Renal pelvis (tissue), 4 donors: Measurements from ENCODE around the gene C2CD4A. TPM values are rescaled to one million over a fixed set of nuclear protein-coding genes. Genes with fewer than 3 reads are reported as not detected.
A peak's percentile ranks its signal among the peaks of the same experiment; 100 is the strongest.

Experiments
- DNase-seq: peaks from one replicate; pipeline ENCODE4 v3.0.0-alpha.2; 2013
- polyA plus RNA-seq, 3 donors: library from polyadenylated mRNA; unstranded; fragments of 120-200 nt; gene quantifications; one replicate each; pipeline ENCODE4 v1.2.1, GENCODE V29; 2013; ENCODE audit not compliant: insufficient read length in 3 of 3

C2CD4A gene
- polyA plus RNA-seq, 3 donors = 0.28 to 0.40 (median 0.30) TPM

DNA sequence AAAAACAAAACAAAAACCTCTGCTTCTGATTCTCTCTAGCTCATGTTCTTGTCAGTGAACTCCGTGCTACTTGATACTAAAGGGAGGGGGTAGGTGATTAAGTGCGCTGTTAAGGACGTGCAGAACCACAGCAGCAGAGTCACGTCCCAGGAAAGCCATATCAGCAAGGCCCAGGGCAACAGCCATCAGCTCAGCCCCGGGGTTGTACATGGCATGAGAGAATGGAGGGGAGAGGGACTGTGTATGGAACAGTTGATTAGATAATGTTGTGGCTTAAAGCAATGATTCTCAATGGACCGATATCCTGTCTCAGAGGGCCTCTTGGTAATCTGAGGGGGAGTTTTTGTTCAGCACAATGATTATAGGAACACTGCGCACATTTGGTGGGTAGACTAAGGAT lies 27.6 kb downstream of the C2CD4A start:
- DNase-seq = no peak

DNA sequence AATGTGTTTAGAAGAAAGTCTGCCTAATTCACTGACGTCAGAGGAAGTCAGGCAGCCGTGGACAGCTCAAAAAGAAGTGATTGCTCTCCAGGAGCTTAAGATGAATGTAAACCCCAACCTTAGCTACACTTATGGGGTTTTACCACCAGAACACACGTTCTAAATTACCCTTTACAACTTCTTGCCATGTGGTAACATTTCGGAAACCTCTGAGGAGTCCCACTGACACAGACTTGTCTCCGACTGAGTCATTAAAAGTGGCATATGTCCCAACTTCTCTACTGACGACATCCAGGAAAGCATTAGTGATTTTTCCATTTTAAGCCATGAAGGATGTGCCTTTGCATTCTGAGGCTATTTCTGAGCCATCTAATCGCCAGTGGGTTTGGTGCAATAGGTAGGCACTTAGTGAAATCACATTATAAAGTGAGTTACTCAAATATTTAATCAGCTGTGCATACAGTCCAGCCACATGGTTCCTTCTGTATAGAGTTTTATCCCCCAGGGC lies 32.4 kb downstream of the C2CD4A start:
- DNase-seq = no peak

DNA sequence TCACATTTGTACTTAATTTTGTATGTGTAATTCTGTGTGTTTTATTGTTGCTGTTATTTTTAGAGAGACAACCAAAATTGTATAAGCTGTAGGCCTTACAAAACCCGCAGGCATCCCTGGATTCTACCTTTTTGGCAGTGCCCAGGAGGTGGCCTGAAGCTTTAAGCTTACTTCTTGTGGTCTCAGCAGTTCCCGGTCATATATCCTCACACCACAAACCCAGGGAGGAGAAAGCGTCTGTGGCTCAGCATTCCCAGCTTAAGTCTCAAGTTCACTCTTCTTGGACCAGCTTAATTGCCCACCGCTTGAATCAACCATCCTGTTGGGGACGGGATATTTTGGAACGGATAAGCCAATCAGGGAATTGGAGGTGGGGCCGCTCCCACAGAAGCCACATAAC lies 36.7 kb downstream of the C2CD4A start:
- no peak for DNase-seq

DNA sequence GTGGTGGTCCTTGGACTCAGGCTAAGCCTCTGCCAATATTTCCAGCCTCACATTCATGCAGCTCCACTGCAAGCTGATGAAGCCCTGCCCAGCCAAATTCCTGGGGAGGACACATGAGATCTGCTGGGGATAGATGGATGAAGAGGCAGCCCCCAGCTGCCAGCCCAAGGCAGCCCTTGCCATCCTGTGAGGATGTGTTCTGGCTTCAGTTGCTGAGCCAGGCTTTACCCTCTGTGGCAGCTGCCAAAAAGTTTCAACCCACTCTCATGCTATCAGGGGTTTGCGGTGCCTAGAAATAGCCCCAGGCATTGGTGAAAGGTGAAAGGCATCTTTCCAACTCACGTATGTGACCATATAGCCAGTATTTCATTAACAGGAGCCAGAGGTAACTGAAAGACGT lies 37.6 kb downstream of the C2CD4A start:
- no peak for DNase-seq

DNA sequence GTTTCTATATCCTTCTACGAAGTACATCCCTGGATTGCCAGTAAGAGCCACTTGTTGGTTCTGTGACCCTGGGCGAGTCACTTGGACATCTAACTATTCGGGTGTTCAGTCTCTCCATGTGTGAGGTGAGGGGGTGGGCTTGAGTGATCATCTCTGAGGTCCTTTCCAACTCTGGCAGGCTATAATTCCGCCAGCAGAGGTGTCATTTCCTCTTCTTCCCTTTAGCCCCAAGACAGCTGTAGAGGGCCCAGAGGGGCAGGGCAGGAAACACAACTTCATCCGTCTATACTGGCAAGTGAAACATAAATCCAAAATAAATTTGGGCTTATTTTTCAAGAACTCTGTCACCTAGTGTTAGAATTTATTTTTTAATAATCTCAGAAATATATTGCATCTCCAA lies 38.1 kb downstream of the C2CD4A start:
- no peak for DNase-seq

DNA sequence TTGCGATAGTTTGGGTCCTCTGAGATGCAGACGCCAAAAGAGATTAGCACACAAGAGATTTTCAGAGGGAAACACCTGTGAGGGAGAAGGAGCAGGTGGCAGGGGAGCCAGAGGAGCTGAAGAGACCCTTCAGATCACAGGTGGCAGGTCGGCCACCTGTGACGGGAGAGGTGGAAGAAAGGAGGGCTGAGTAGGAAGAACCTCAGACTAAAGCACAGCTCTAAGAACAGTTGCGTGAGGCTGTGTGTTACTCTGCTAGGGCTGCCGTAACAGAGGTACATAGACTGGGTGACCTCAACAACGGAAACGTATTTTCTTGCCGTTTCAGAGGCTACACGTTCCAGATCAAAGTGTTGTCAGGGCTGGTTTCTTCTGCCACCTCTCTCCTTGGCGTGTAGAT lies 38.5 kb downstream of the C2CD4A start:
- no peak for DNase-seq

DNA sequence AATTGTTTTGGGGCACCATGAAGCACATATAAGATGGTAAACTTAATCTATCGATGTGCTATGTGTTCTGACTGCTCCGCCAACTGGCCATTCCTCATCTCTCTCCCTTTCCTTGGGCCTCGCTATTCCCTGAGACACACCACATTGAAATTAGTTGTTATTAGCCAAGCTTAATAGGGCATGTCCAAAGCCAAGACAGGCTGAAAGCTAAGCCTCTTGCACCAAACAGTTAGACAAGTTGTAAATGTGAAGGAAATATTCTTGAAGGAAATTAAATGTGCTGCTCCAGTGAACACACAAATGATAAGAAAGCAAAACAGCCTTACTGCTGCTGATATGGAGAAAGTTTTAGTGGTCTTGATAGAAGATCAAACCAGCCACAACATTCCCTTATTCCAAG lies 39.3 kb downstream of the C2CD4A start:
- no peak for DNase-seq

DNA sequence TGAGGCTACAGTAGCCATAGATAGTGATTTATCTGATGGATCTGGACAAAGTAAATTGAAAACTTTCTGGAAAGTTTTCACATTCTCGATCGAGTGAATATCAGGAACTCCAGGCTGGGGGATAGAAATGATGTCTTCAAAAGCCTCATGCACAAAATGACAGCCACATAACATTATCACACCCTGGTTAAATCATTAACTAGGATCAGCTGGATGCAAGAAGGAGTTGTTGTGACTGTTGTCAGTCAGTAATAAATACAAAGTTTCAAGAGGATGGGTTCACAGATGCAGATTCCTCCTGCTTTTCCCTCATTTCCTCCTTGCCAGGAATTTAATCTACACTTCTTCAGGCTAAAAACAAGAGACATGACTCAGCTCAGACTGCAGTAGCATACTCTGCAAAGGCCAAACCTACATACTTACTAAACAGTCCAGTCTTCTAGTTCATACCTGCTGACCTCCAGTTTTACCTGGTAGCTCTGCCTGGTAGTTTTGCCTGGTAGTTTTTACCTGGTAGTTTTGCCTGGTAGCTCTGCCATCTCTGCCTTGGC lies 40.9 kb downstream of the C2CD4A start:
- DNase-seq = no peak

DNA sequence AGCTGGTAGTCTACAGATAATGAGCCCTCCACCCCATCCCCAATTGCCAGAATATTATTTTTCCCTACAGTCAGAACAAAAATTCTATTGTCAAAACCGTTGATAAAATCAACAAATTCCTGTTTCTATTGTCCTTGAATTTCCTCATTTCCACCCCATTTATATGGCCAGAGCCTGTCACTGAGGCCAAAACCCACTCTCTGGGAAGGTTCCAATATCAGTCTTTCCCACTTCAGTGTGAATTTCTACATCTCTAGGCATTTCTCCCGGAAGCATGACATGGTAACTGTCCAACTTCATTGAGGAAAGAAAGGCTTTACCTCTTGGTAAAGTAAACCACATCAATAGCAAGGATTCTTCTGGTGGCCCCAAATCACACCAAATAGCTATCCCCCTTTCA lies 41.6 kb downstream of the C2CD4A start:
- no peak for DNase-seq

DNA sequence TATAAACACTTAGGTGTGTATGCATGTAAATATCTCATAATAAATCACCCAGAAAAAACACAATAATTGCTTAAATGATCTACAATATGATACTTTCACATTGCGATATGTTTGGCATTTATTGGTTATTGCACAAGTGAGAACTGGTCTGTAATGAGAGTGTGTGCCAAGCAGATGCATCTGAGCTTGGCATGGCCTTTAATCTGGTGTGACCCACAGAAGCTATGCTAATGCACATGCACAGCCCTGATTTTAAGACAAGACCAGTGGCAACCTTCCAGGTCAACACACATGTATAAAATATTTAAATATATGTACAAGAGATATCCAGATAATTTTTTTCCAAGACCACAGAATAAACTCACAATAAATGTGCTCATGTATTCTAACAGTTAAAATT lies 42.7 kb downstream of the C2CD4A start:
- no peak for DNase-seq

DNA sequence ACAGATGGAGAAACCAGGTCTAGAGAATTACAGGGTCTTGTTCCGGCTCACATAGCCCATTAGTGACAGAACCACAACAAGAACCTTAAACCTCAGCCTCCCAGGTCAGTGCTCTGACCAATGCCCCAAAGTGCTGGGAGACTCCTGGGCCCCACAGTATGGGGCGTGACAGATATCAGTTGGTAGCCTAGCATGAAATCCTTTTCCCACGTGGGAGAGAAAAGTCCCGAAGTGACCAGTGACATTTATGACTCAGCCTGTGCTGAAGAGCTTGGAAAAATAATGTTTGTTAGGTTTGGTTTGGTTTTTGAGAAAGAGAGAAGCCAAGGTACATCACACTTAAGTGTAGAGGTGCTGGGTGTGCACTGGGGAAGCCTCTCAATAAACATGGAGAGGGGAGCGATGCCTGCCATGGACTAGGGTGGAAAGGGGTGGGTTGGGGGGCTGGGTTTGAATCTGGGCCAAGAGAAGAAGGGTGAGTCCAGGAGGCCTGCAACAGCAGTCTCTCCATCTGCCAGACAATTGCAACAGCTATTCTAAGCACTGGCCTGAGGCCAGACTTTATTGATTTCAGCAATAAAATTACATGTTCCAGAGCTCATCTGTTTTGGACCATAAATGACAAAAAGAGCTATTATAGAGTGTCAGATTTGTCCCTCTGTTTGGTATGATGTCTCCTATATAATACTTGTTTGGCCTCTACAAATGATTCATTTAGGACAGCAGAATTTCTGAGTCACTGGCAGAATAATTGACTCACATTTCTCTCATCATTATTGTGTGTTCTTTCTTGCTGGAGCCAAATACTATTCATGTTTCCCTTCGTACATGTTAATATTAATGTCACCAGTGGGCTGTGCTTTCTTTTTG lies 43.4 kb downstream of the C2CD4A start:
- DNase-seq = no peak

DNA sequence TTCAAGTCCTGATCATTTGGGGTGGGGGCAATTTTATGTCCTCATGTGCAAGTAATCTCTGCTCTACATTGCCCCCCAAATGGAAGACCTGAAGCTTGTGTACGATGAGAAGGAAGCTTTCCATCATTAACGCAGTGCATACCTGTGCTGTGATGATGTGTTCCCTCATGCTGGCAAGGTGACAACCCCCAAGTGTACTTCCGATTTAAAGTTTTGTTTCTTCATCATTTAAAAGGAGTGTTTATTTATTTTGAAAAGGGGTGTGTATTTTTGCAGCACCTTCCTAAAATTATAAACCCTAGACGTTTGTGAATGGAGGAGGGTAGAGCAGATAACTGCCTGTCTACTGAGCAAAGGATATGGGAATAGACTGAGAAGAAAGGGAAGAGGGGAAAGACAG lies 45.3 kb downstream of the C2CD4A start:
- no peak for DNase-seq

DNA sequence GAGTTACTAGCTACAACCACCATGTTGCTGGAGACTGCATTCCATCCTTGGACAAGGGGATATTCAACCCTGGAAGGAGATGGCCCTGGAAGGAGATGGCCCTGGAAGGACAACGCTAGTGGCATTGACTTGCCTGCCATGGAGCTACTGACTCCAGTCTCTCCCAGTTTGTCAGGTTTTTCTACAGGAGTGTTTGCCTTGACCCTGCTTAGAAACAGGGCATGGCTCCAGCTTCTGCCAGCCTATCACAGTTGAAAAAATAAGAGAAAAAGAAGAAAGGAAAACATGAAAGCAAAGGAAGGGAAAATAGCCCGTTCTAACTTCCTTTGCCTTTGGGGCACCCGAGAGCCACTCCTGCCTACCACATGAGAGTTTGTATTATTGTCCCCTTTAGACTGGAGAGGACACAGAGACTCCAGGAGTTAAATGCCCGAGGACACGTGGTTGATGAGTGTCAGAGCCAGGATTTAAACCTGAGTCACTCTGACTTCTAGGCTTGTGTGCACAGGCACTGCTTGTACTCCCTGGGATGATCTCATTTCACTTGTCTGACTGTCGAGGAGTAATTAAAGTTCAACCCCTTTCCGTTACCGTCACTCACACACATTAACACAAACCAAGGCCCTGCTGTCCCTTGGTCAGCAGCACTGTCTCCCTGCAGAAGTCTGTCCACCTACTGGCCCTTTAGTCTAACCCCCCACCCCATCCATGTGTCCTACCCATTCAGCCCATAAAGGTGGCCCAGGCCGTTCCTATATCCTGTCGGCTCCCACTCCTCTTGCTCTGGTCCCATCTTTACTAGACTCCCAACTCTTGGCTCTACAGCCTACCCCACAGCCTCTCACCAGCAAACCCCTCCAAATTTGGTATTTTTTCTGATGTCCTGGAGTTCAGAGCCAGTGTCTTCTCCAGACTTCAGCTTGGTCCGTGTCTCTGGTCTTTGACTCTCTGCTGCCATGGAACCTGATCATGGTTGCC lies 46.1 kb downstream of the C2CD4A start:
- peak; percentile 22 for DNase-seq

DNA sequence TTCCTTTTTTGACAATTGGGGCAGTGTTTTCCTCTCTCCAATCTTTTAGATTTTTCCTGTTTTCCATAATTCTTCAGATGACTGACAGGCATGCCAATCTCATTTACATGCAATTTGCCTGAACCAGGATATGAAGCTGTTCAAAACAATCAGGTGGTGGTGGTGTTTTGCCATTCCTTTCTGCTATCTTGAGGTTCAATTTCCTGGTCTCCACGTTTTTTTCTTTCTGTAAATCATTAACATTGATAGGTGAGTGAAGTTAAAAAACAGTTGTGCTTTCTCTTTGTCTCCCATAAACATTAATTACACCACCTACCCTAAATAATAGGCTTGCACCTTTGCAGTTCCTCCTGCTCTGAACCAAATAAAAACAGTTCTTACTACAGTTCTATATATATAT lies 49.1 kb downstream of the C2CD4A start:
- no peak for DNase-seq

DNA sequence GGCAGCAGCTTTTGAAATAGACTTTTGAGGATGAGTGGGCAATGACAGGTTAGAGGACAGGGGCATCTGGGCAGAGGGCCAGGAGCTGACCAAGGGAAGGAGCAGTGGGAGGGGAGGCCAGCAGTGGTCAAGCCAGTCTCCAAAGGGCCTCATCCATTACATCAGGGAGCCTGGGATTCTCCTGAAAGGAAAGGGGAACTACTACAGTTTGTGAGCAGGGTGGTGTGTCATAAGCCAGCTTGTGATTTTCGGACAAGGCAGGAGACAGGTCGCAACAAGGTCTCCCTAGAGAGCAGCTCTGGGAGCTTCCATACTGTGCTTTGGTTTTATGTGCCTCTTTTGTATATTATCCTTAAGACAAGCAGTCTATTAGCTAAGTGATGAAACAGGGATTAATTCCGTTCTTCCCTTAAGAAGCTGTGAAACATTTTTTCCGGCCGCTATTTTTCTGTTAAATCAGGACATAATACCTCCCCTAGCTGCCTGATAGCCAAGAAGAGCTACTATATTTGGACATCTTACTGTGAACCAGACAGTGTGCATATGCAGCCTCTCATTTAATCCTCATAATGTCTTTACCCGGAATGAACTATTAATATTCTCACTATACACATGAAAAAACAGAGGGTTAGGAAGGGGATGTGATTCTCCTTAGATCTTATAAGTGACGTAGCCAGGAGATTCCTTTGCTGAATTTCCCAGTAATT lies 51.9 kb downstream of the C2CD4A start:
- no peak for DNase-seq

DNA sequence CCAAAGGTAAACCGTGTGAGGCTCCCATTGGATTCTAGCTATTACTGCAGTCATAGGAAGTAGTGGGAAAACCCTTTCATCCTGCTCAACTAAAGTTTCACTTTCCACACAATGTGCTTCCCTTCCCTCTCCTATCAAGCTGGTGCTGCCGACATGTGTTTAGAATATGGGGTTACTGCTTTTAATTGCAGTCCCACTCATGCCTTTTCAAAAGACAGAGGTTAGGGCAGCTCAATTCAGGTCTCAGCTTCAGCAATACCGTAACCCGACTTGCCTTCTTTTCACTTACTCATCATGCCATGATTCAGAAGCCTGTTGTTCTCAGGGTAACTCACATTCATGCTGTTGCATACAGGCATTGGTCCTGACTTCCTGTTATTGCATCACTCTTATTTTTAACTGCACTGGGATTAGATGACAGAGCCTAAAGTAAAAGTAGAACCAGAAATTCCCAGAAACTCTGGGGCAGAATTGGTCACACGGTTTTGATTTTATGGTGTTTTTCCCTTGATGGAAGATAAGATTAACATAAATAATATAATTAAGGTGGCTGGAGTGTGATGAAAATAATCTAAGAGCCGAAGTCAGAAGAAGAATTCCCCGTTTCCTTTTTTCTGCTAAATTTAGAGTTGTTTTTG lies 52.6 kb downstream of the C2CD4A start:
- peak; percentile 12 for DNase-seq

DNA sequence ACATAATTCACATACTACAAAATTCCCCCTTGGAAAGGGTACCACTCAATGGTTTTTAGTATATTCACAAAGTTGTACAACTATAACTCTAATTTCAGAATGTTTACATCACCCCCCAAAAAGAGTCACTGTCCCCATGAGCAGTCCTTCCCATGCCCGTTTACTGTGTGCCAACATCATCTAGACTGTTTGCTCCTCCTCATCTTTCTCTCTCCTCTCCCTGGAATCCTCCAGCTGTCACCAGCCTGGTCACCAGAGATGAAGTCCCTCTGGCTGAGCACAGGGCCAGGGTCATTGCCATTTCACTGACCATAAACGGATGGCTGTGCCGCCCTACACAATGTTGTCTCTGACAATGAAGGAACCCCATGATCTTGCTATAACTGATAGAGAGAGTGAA lies 53.1 kb downstream of the C2CD4A start:
- DNase-seq = no peak
